ENCODE measurements around the gene PBXIP1. TPM values are rescaled to one million over a fixed set of nuclear protein-coding genes. Genes with fewer than 3 reads are reported as not detected.

The PBXIP1 gene
- total RNA-seq, 2 experiments from 2014 or later, result 23.8 to 37.7 TPM

Small RNA genes within 50 kb of the gene (microRNA-seq; reads per million reads assigned to microRNA genes)
- not detected for gene MIR4258 (ENCODE audit: borderline replicate concordance)

Small RNA genes within 50 kb of the gene (small RNA-seq; reads per million reads assigned to genes)
- gene MIR4258, result not detected
- gene RF00017, result not detected

Other genes with a start within 250 kb of the PBXIP1 start
- gene KCNN3, start 85.8 kb downstream of the PBXIP1 start, total RNA-seq (2014; rRNA removed; shearing (Covaris generic)), result 11.4 and 14.8 TPM in 2 replicates
- gene KCNN3, start 85.8 kb downstream of the PBXIP1 start, total RNA-seq (2022), result 44.5 and 50.8 TPM in 2 replicates
- 16.3 and 19.1 TPM in 2 replicates for gene PMVK, start 19.4 kb downstream of the PBXIP1 start, total RNA-seq (2014; rRNA removed; shearing (Covaris generic))
- gene PMVK, start 19.4 kb downstream of the PBXIP1 start, total RNA-seq (2022), result 45.9 and 54.0 TPM in 2 replicates
- 36.5 and 44.3 TPM in 2 replicates for gene PYGO2, start 5.7 kb upstream of the PBXIP1 start, total RNA-seq (2014; rRNA removed; shearing (Covaris generic))
- 47.3 and 53.1 TPM in 2 replicates for gene PYGO2, start 5.7 kb upstream of the PBXIP1 start, total RNA-seq (2022)
- gene SHC1, start 14.6 kb upstream of the PBXIP1 start, total RNA-seq (2014; rRNA removed; shearing (Covaris generic)), result 31.4 and 37.6 TPM in 2 replicates
- gene SHC1, start 14.6 kb upstream of the PBXIP1 start, total RNA-seq (2022), result 77.4 and 84.0 TPM in 2 replicates
- gene CKS1B, start 18.6 kb upstream of the PBXIP1 start, total RNA-seq (2014; rRNA removed; shearing (Covaris generic)), result 149 and 204 TPM in 2 replicates
- 230 and 260 TPM in 2 replicates for gene CKS1B, start 18.6 kb upstream of the PBXIP1 start, total RNA-seq (2022)
- 52.7 and 55.7 TPM in 2 replicates for gene FLAD1, start 27.2 kb upstream of the PBXIP1 start, total RNA-seq (2014; rRNA removed; shearing (Covaris generic))
- 57.0 and 57.9 TPM in 2 replicates for gene FLAD1, start 27.2 kb upstream of the PBXIP1 start, total RNA-seq (2022)
- 0.95 and 2.3 TPM in 2 replicates for gene LENEP, start 37.5 kb upstream of the PBXIP1 start, total RNA-seq (2014; rRNA removed; shearing (Covaris generic))
- gene LENEP, start 37.5 kb upstream of the PBXIP1 start, total RNA-seq (2022), result 0.78 and 1.5 TPM in 2 replicates
- gene ZBTB7B, start 46.7 kb upstream of the PBXIP1 start, total RNA-seq (2014; rRNA removed; shearing (Covaris generic)), result 14.2 and 16.3 TPM in 2 replicates
- 22.2 and 23.2 TPM in 2 replicates for gene ZBTB7B, start 46.7 kb upstream of the PBXIP1 start, total RNA-seq (2022)
- 0.85 and 1.7 TPM in 2 replicates for gene DCST2, start 77.7 kb upstream of the PBXIP1 start, total RNA-seq (2014; rRNA removed; shearing (Covaris generic))
- gene DCST2, start 77.7 kb upstream of the PBXIP1 start, total RNA-seq (2022), result 2.0 and 3.9 TPM in 2 replicates
- not detected in 2 replicates for gene DCST1, start 77.7 kb upstream of the PBXIP1 start, total RNA-seq (2014; rRNA removed; shearing (Covaris generic))
- not detected in 2 replicates for gene DCST1, start 77.7 kb upstream of the PBXIP1 start, total RNA-seq (2022)
- gene ADAM15, start 95.2 kb upstream of the PBXIP1 start, total RNA-seq (2014; rRNA removed; shearing (Covaris generic)), result 14.2 and 19.7 TPM in 2 replicates
- 50.4 and 56.1 TPM in 2 replicates for gene ADAM15, start 95.2 kb upstream of the PBXIP1 start, total RNA-seq (2022)
- gene EFNA4, start 107.6 kb upstream of the PBXIP1 start, total RNA-seq (2014; rRNA removed; shearing (Covaris generic)), result 10.5 and 11.5 TPM in 2 replicates
- 9.0 and 10.1 TPM in 2 replicates for gene EFNA4, start 107.6 kb upstream of the PBXIP1 start, total RNA-seq (2022)
- gene EFNA3, start 122.7 kb upstream of the PBXIP1 start, total RNA-seq (2014; rRNA removed; shearing (Covaris generic)), result 5.7 and 6.7 TPM in 2 replicates
- 4.8 and 10.8 TPM in 2 replicates for gene EFNA3, start 122.7 kb upstream of the PBXIP1 start, total RNA-seq (2022)
- not detected in 2 replicates for gene EFNA1, start 171.8 kb upstream of the PBXIP1 start, total RNA-seq (2014; rRNA removed; shearing (Covaris generic))
- gene EFNA1, start 171.8 kb upstream of the PBXIP1 start, total RNA-seq (2022), result not detected in 2 replicates
- 11.6 and 12.3 TPM in 2 replicates for gene SLC50A1, start 179.8 kb upstream of the PBXIP1 start, total RNA-seq (2014; rRNA removed; shearing (Covaris generic))
- 46.1 and 48.0 TPM in 2 replicates for gene SLC50A1, start 179.8 kb upstream of the PBXIP1 start, total RNA-seq (2022)
- gene DPM3, start 184.4 kb upstream of the PBXIP1 start, total RNA-seq (2014; rRNA removed; shearing (Covaris generic)), result 32.5 and 41.8 TPM in 2 replicates
- gene DPM3, start 184.4 kb upstream of the PBXIP1 start, total RNA-seq (2022), result 56.2 and 65.9 TPM in 2 replicates
- 80.5 and 128 TPM in 2 replicates for gene KRTCAP2, start 217.2 kb upstream of the PBXIP1 start, total RNA-seq (2014; rRNA removed; shearing (Covaris generic))
- 141 and 166 TPM in 2 replicates for gene KRTCAP2, start 217.2 kb upstream of the PBXIP1 start, total RNA-seq (2022)
- gene TRIM46, start 217.8 kb upstream of the PBXIP1 start, total RNA-seq (2014; rRNA removed; shearing (Covaris generic)), result 1.3 and 3.1 TPM in 2 replicates
- 3.9 and 4.5 TPM in 2 replicates for gene TRIM46, start 217.8 kb upstream of the PBXIP1 start, total RNA-seq (2022)

All from OCI-LY7 (cell line).